Dendritic cell treated with granulocyte-macrophage colony-stimulating factor and Interleukin-4, amounts not matched to agents 40 ng/mL and 50 ng/mL, for 4 days (primary cell): Measurements from ENCODE around the gene CYP4B1.
"Not testable (repeated sequence)": the region's sequence is repeated elsewhere in the genome, so short reads cannot be mapped to it uniquely, and the experiment has no call there.

ENCODE experiments used
- H3K27ac Mint-ChIP-seq: one replicate; pipeline ENCODE4 v1.8.0; 2022; ENCODE audit warnings: mild to moderate bottlenecking, mixed read lengths
- H3K27me3 Mint-ChIP-seq: one replicate; pipeline ENCODE4 v1.8.0; 2022; ENCODE audit warnings: mild to moderate bottlenecking, mixed read lengths
- H3K36me3 Mint-ChIP-seq: one replicate; pipeline ENCODE4 v1.8.0; 2022; ENCODE audit warnings: low read depth, mixed read lengths
- H3K4me1 Mint-ChIP-seq: one replicate; pipeline ENCODE4 v1.8.0; 2022; ENCODE audit warnings: low read depth, mixed read lengths
- H3K4me3 Mint-ChIP-seq: one replicate; pipeline ENCODE4 v1.8.0; 2022; ENCODE audit warnings: mild to moderate bottlenecking, moderate library complexity, mixed read lengths
- H3K9me3 Mint-ChIP-seq: one replicate; pipeline ENCODE4 v1.8.0; 2022; ENCODE audit warnings: mixed read lengths
- intact Hi-C: fragments of 100-400 bp; cut with micrococcal nuclease; formaldehyde crosslinking; loops from one replicate; pipeline ENCODE4 v1.15.0; 2022

The CYP4B1 gene

DNA sequence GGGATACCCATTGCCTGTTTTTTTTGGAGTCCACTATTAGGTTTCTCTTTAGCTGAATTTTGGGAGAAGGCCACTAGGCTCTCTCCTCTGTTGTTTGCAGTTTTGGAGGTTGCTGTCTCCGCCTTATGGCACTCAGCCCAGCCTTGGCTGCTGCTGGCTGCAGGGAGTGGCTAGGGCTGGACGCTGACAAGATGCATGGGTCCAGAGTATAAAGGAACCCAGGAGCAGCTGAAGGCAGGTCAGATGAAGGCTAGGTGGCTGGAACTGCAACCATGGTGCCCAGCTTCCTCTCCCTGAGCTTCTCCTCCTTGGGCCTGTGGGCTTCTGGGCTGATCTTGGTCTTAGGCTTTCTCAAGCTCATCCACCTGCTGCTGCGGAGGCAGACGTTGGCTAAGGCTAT lies at the start of gene CYP4B1:
CYP4B1 (plus strand) TSS at position 237 of the 400 bp plus-strand sequence; CDS start at position 273, 36 bp downstream.
- intact Hi-C loops = no loop called here
- Mint-ChIP-seq H3K4me3 (no peak within 1 kb of the TSS), H3K27ac (no peak within 1 kb of the TSS), H3K27me3 (peaks cover 8% of the 10 kb centered on the region), H3K9me3 (no peaks in the 10 kb centered on the region), H3K36me3 (no peaks in the 10 kb centered on the region), H3K4me1 (no peaks in the 10 kb centered on the region)

DNA sequence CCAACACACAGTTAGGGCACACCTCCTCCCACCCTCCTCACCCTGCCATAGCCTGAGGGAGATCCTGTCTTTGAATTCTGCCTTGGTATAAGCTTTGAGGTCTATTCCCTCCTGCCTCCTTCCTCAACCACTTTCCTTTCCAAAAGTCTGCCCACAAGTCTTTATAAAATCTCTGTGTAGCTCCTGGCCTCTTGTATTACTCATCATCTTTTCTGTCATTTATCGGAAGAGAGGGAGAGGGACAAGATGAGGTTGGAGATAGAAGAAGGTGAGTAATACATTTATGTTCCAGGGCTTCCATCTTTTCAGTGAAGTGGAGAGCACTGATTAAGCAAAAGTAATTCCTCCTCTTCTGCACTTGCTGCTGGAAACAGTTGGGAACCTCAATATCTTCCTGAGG lies 49.4 kb upstream of the CYP4B1 start:
- Mint-ChIP-seq H3K27ac (no peak overlapping the region), H3K27me3 (peaks cover 34% of the 10 kb centered on the region), H3K4me3 (no peak overlapping the region), H3K36me3 (no peaks in the 10 kb centered on the region), H3K4me1 (no peaks in the 10 kb centered on the region), H3K9me3 (no peaks in the 10 kb centered on the region)
- intact Hi-C loops = no loop called here

DNA sequence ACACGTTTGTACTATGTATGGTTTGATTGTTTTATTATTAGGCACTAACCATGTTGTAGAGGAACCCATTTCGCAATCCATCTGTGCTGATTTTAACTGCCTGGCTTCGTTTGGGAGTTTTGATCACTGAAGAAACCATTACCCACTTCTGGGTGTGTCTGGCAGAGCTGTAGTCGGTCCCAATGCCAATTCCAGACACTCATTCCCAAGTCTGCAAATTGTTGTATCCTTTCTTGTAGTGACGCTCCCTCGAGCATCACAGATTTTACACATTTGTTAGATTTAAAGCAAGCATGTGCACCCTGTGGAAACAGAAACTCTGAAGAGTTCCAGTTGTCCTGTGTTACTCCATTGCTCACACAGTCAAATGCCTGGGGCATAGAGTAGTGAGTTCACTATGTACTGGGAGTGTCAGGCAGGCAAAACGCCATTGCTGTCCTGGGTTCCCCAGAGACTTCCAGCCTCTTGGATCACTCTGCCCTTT lies 48.9 kb upstream of the CYP4B1 start:
- Mint-ChIP-seq H3K27me3 (peaks cover 31% of the 10 kb centered on the region), H3K4me3 (no peak overlapping the region), H3K9me3 (no peaks in the 10 kb centered on the region), H3K4me1 (no peaks in the 10 kb centered on the region), H3K36me3 (no peaks in the 10 kb centered on the region), H3K27ac (no peak overlapping the region)
- intact Hi-C loops = no loop called here

DNA sequence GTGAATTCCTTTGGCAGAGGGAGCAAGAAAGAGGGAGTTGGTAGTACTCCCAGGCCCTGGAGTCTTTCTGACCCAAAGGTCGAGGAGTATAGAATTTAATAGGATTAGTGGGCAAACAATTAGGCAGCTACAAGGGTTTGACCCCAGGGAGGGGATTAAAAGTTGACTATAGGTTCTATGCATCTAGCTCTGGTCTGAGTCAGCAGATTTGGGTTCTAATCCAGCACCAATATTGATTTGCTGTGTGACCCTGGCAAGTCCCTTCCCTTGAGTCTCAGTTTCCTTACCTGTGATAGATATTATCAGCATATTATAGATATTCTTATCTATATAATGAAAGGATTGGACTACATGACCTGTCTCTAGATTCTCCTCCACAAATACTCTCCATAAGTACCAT lies 44.9 kb upstream of the CYP4B1 start:
- Mint-ChIP-seq H3K4me1 (no peaks in the 10 kb centered on the region), H3K27me3 (peaks cover 38% of the 10 kb centered on the region), H3K4me3 (no peak overlapping the region), H3K27ac (no peak overlapping the region), H3K9me3 (no peaks in the 10 kb centered on the region), H3K36me3 (no peaks in the 10 kb centered on the region)
- intact Hi-C loops = no loop called here

DNA sequence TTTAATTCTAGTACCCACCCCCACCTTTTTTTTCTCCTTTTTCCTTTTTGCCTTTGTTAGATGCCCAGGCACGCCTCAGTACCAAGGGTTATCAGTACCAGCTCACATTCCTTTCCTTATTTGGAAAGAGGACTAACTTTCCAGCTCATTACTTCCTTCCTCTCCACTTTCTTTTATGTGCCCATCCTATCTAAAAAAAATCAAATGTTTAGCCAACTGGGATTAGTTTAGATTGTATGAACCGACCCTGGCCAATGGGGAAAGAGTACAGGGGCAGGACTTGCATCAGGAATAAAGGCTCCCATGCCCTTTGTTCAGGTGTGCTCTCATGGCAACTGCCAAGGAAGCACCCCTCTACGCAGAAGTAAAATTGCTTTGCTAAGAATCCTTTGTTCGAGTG lies 44.1 kb upstream of the CYP4B1 start:
- H3K9me3 Mint-ChIP-seq, H3K4me3 Mint-ChIP-seq, H3K27ac Mint-ChIP-seq, H3K36me3 Mint-ChIP-seq, intact Hi-C loops, H3K4me1 Mint-ChIP-seq: not testable (repeated sequence)
- H3K27me3 Mint-ChIP-seq = peaks cover 40% of the 10 kb centered on the region

DNA sequence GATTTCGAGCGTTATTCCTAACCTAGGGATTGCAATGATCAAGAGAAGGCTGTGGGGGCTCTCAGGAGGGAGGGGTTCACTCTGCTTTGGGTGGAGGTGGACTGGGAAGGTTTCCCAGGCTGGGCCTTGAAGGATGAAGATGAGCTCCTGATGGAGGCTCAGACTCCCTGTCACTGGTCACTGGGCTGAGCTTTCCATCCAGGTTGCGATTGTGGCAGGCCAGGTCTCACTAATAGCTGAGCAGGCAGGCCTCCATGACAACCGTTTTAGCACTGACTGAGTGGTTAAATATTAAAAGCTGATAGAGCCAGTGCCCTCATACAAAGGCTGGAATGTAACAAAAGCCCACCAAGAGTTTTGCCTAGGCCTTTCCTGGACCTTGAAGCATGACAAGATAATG lies 43.7 kb upstream of the CYP4B1 start:
- H3K4me1 Mint-ChIP-seq = no peaks in the 10 kb centered on the region
- no peaks in the 10 kb centered on the region for H3K36me3 Mint-ChIP-seq
- intact Hi-C loops = no loop called here
- no peaks in the 10 kb centered on the region for H3K9me3 Mint-ChIP-seq
- no peak overlapping the region for H3K27ac Mint-ChIP-seq
- H3K27me3 Mint-ChIP-seq = peaks cover 40% of the 10 kb centered on the region
- H3K4me3 Mint-ChIP-seq = no peak overlapping the region

DNA sequence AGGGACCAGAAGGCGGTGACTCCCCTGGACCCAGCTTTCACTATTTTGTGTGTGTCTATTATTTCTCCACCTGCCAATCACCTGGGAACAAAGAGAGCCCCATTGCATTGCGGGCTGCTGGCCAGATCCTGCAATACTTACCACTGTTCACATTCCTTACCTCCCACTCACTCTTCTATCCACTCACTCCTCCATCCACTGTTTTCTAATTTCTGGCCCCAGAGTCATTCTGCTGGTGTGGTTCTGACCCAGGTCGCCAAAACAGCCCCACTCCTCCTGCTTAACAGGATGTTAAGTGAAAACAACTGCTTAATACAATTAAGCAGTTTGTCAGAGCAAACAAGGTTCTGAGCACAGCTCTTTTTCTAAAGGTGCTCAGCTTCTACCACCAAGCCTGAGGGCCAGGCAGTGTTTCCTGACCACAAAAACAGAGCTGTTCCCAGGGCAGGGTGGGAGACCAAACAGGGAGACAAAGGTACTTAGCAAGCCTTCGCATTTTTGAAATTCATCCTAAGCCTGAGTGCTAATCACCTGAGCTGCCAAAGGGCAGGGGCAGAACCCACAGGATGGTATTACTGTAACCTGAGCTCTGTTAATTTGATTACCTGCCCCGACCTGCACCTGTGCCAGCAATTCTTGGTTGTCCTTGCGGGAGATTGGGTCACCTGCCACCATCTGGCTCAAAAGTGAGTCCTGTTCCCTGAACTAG lies 41.4 kb upstream of the CYP4B1 start:
- no peak overlapping the region for H3K4me3 Mint-ChIP-seq
- H3K9me3 Mint-ChIP-seq = no peaks in the 10 kb centered on the region
- H3K4me1 Mint-ChIP-seq = no peaks in the 10 kb centered on the region
- H3K36me3 Mint-ChIP-seq = no peaks in the 10 kb centered on the region
- intact Hi-C loops = no loop called here
- H3K27ac Mint-ChIP-seq = no peak overlapping the region
- peaks cover 41% of the 10 kb centered on the region for H3K27me3 Mint-ChIP-seq

DNA sequence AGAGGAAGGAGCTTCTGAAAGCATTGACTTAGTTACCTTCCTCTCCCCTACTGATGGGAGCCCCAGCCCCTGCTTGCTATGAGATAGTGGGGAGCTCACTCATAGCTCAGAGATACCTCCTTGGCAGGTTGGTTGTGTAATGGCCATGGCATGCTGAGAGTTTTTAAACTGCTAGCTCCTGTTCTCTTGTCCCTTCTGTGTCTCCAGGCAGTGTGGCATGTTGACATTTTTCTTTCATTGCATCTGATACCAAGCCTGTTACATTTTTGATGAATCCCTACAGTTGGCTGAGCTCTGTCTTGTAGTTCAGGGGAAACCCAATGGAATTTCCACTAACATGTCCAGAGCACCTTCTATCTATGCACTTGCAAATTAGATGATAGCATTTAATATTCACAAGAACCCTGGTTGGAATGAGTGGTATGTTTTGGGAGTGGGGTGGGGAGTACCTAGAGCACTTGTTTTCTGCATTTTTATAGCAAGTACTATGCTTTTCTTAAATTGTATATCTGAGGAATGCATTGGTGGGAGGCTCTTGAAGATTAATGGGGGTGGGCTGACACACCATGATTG lies 40.8 kb upstream of the CYP4B1 start:
- intact Hi-C loops = no loop called here
- peaks cover 37% of the 10 kb centered on the region for H3K27me3 Mint-ChIP-seq

DNA sequence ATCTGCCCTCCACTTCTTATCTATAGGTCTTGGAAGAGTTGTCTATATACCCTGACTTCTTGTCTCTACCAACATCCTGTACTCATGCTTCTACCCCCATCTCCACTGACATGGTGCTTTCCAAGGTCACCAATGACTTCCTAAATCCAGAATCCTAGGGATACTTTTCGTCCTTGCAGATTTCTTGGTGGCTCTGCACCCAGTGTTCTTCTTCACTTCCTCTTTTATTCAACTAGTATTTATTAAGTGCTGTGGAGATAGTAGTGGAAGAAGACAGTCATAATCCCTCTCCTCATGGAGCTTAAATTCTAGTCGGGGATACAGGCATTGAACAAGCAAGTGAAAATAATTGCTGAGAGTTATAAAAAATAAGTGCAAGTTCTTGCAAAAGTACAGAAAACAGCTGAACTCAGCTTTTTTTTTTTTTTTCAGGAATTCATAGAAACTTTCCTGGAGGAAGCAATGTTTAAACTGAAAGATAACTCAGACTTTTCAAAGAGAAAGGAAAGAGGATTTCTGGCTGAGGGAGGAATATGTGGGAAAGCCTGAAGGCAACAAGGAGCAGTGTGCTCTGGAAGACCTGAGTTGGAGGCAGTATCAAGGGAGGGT lies 38.2 kb upstream of the CYP4B1 start:
- no peak overlapping the region for H3K4me3 Mint-ChIP-seq
- no peaks in the 10 kb centered on the region for H3K36me3 Mint-ChIP-seq
- peaks cover 35% of the 10 kb centered on the region for H3K27me3 Mint-ChIP-seq
- intact Hi-C loops = no loop called here
- H3K4me1 Mint-ChIP-seq = no peaks in the 10 kb centered on the region
- H3K27ac Mint-ChIP-seq = no peak overlapping the region
- H3K9me3 Mint-ChIP-seq = no peaks in the 10 kb centered on the region

More for the DNA sequence above, 40.8 kb upstream of the CYP4B1 start:
- H3K27ac Mint-ChIP-seq = no peak overlapping the region
- H3K36me3 Mint-ChIP-seq = no peaks in the 10 kb centered on the region
- H3K9me3 Mint-ChIP-seq = no peaks in the 10 kb centered on the region
- no peaks in the 10 kb centered on the region for H3K4me1 Mint-ChIP-seq
- no peak overlapping the region for H3K4me3 Mint-ChIP-seq

DNA sequence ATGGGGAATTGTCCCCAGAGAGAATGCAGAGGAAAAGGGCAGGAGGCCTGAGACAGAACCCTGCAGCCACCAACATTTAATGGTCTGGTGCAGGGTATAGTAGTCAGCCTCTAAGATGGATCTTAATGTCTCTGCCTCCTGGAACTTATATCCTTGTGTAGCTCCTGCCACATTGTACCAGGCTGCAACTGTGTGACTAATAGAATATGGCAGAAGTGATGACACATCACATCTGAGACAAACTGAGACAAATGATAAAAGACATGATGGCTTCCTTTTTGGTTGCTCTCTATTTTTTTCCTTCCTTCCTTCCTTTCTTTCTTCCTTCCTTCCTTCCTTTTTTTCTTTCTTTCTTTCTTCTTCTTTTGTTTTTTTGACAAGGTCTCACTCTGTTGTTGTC lies 37.1 kb upstream of the CYP4B1 start:
- peaks cover 30% of the 10 kb centered on the region for H3K27me3 Mint-ChIP-seq
- no peaks in the 10 kb centered on the region for H3K9me3 Mint-ChIP-seq
- no peaks in the 10 kb centered on the region for H3K4me1 Mint-ChIP-seq
- no peak overlapping the region for H3K4me3 Mint-ChIP-seq
- H3K27ac Mint-ChIP-seq = no peak overlapping the region
- intact Hi-C loops = no loop called here
- no peaks in the 10 kb centered on the region for H3K36me3 Mint-ChIP-seq

DNA sequence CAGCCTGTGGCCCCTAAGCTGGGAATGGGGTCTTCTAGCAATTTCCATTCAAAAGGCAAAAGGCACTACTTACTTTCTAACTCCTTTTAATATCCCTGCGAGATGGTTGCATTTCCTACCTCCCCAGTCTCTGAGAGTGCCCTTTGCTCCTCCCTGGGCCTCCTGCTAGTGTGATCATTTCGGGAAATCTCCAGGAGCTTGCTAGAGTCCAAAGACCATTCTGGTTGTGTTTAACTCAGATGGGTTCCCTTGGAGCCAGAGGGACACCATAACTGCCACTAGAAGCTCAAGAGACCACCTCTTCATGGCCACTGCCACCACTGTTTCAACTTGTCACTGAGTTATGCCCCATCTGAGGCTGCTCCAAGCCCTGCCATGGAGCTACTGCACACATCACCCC lies 34.4 kb upstream of the CYP4B1 start:
- no peak overlapping the region for H3K27ac Mint-ChIP-seq
- peaks cover 14% of the 10 kb centered on the region for H3K9me3 Mint-ChIP-seq
- H3K36me3 Mint-ChIP-seq = no peaks in the 10 kb centered on the region
- H3K4me1 Mint-ChIP-seq = no peaks in the 10 kb centered on the region
- H3K27me3 Mint-ChIP-seq = peaks cover 19% of the 10 kb centered on the region
- no peak overlapping the region for H3K4me3 Mint-ChIP-seq
- intact Hi-C loops = no loop called here

DNA sequence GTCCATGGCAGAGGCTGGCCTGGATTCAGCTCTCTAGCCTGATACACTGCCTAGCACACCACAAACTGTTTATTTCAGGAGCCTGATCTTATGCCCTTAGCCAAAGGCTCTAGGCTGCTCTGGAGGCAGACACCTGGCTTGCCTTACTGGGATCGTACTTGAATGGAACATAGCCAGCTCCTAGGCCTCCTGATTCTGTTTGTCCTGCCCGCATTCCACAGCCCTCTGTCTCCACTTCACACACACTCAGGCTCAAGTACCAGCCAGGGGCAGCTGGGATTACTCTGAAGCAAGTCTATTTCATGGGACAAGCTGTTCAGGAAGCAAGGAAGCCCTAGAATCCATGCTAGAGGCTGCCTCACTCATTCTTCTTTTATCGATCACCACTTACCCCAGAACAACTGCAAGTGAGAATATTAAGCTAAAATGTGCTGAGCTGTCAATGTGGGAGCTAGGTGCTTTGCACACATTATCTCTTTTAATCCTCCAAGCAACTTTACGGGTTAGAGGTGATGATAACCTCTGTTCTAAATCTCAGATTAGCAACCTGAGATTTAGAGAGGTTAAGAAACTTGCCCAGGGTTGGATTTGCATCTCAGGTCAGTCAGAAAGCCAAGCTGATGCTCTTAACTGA lies 31.1 kb upstream of the CYP4B1 start:
- Mint-ChIP-seq H3K36me3 (no peaks in the 10 kb centered on the region), H3K9me3 (peaks cover 48% of the 10 kb centered on the region), H3K27me3 (peaks cover 9% of the 10 kb centered on the region), H3K4me3 (no peak overlapping the region), H3K27ac (no peak overlapping the region), H3K4me1 (no peaks in the 10 kb centered on the region)
- intact Hi-C loops = no loop called here

DNA sequence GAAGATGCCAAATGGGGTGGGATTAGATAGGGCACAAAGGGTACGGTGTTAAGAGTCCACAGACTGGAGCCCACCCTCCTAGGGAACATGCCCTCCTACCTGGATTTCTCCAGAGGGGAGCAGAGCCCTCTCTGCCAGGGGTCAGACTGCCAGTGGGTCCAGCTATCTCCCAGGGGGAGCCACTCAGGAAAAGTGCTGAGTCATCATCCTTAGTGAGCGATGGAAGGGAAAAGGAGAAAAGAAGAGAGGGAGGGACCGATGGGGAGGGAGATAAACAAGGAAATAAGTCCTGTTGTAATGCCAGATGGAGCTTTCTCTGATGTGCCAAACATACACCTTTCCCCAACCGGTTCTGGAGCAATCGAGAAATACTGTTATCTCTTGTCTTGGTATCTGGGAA lies 30.4 kb upstream of the CYP4B1 start:
- intact Hi-C loops = no loop called here
- Mint-ChIP-seq H3K36me3 (no peaks in the 10 kb centered on the region), H3K4me3 (no peak overlapping the region), H3K4me1 (no peaks in the 10 kb centered on the region), H3K9me3 (peaks cover 49% of the 10 kb centered on the region), H3K27me3 (peaks cover 9% of the 10 kb centered on the region), H3K27ac (no peak overlapping the region)

DNA sequence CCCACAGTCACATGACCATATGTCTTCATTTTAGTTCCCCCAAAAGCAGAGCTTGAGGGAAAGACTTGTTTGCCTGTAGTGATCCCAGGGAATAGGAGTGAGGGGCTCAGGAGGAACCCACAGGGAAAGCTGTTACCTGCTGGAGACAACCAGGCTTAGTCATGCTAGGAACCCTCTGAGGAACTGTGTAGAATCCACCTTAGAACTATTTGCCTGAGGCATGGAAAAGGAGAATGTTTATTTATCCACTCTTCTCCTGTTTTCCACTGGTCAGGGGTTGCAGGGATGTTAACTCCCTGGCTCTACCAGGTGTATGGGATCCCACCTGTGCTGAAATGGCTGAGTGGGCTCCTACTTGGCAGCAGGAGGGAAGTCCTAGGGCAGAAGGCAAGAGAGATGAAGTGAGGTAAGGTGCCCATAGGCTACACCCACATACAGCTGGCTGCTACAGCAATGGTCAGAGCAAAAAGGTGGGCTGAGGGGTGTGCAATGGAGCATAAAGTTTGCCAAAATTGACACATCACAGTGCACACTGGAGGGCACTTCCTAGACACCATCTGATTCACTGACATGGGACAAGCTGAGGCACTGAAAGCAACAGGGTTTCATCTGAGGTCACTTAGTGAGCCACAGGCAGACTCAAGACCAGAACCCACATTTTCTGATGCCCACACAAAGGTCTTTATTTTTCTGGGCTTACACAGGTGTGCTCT lies 29.7 kb upstream of the CYP4B1 start:
- no peaks in the 10 kb centered on the region for H3K4me1 Mint-ChIP-seq
- H3K36me3 Mint-ChIP-seq = no peaks in the 10 kb centered on the region
- H3K9me3 Mint-ChIP-seq = peaks cover 49% of the 10 kb centered on the region
- peaks cover 9% of the 10 kb centered on the region for H3K27me3 Mint-ChIP-seq
- H3K4me3 Mint-ChIP-seq = no peak overlapping the region
- H3K27ac Mint-ChIP-seq = no peak overlapping the region
- intact Hi-C loops = no loop called here
